Measurements from ENCODE around the gene MAP3K4. TPM values are rescaled to one million over a fixed set of nuclear protein-coding genes. Genes with fewer than 3 reads are reported as not detected.

The MAP3K4 gene
- total RNA-seq, 1 experiment from 2014 or later: 69.8 TPM

DNA sequence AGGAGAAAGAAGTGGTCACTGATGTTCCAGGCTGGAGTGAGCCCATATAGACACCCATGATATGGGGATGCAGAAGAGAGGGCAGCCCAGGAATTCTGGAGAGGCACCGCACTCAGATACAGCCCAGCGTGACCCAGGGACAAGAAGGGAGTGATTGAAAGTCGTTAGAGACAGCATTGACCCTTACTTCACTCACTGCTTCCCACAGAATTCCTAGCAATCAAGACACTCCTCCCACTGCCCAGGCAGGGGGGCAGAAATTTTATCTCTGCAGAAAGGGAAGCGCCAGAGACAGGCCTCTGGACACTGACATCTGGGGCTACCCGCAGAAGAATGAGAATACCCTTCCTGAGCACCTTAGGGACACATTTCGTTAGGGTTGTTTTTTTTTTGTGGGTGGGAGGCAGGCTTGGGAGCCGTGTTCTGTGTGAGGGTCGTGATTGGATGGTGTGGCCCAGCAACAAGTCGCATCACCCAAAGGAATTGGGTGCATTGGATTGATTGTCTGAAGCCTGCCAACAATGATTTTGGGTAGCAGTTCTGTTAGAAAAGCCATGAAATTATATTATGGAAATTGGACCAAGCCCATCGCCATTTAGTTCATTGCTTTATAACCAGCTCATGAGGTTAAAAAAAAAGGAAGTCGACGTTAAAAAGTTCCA lies 45.9 kb upstream of the MAP3K4 start (continued):
- no peak for TF ChIP-seq RELA (CRISPR knock-in tag; IDR thresholded peaks at IDR 0.05; ENCODE audit: borderline replicate concordance)
- TF ChIP-seq, protein P1, sequence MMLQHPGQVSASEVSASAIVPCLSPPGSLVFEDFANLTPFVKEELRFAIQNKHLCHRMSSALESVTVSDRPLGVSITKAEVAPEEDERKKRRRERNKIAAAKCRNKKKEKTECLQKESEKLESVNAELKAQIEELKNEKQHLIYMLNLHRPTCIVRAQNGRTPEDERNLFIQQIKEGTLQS (CRISPR knock-in tag; conservative IDR thresholded peaks at IDR 0.05): no peak

DNA sequence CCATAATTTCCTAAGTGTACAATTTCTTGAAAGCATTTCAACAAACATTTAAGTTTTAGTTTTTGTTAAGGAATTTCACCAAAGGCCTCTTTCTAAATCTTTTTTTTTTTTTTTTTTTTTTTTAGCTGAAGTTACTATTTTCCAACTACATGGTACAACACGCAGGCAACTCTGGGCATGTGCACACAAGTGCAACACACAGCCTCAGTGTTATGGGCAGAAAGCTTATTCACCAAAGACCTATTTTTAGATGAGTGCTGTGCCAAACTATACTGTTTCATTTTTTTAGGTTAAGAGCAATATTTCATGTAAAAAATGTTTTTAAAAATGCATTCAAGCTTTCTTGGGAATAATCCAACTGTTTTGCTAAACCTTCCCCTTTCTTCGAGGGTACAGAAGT lies 42.0 kb upstream of the MAP3K4 start:
- ChIA-PET CTCF (no interaction called here), POLR2A (no interaction called here)
- Mint-ChIP-seq H3K4me1 (peaks cover 8% of the 10 kb centered on the region), H3K27ac (no peak overlapping the region), H3K27me3 (ENCODE audit: low read depth) (no peaks in the 10 kb centered on the region; the same call in 1 of the 2 replicates), H3K36me3 (no peaks in the 10 kb centered on the region), H3K4me3 (no peak overlapping the region), H3K9me3 (no peaks in the 10 kb centered on the region; the same call in 1 of the 2 replicates)
- ATAC-seq (no peak), DNase-seq (ENCODE audit: low spot score) (no peak)
- TF ChIP-seq, protein P2, sequence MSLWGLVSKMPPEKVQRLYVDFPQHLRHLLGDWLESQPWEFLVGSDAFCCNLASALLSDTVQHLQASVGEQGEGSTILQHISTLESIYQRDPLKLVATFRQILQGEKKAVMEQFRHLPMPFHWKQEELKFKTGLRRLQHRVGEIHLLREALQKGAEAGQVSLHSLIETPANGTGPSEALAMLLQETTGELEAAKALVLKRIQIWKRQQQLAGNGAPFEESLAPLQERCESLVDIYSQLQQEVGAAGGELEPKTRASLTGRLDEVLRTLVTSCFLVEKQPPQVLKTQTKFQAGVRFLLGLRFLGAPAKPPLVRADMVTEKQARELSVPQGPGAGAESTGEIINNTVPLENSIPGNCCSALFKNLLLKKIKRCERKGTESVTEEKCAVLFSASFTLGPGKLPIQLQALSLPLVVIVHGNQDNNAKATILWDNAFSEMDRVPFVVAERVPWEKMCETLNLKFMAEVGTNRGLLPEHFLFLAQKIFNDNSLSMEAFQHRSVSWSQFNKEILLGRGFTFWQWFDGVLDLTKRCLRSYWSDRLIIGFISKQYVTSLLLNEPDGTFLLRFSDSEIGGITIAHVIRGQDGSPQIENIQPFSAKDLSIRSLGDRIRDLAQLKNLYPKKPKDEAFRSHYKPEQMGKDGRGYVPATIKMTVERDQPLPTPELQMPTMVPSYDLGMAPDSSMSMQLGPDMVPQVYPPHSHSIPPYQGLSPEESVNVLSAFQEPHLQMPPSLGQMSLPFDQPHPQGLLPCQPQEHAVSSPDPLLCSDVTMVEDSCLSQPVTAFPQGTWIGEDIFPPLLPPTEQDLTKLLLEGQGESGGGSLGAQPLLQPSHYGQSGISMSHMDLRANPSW (CRISPR knock-in tag; conservative IDR thresholded peaks at IDR 0.05; ENCODE audit: low read depth): no peak
- no peak for TF ChIP-seq JUN (CRISPR knock-in tag; IDR thresholded peaks at IDR 0.05)
- no peak for TF ChIP-seq SMAD3 (CRISPR knock-in tag; IDR thresholded peaks at IDR 0.05; ENCODE audit: borderline replicate concordance)
- no peak for TF ChIP-seq NFYB (CRISPR knock-in tag; conservative IDR thresholded peaks at IDR 0.05; ENCODE audit: low read depth)
- no peak for TF ChIP-seq JAZF1 (CRISPR knock-in tag; IDR thresholded peaks at IDR 0.05)
- no peak for TF ChIP-seq NR2C2 (CRISPR knock-in tag; IDR thresholded peaks at IDR 0.05)
- TF ChIP-seq PRRX2 (CRISPR knock-in tag; IDR thresholded peaks at IDR 0.05): no peak
- TF ChIP-seq ESRRA (CRISPR knock-in tag; IDR thresholded peaks at IDR 0.05; ENCODE audit: borderline replicate concordance): no peak
- no peak for TF ChIP-seq CREM (CRISPR knock-in tag; IDR thresholded peaks at IDR 0.05)
- no peak for TF ChIP-seq ZNF232 (CRISPR knock-in tag; IDR thresholded peaks at IDR 0.05)
- TF ChIP-seq ZNF423 (CRISPR knock-in tag; IDR thresholded peaks at IDR 0.05): no peak
- no peak for TF ChIP-seq ZNF138 (CRISPR knock-in tag; conservative IDR thresholded peaks at IDR 0.05)
- no peak for TF ChIP-seq ZNF121 (CRISPR knock-in tag; IDR thresholded peaks at IDR 0.05)
- TF ChIP-seq HMGA2 (CRISPR knock-in tag; IDR thresholded peaks at IDR 0.05): no peak
- TF ChIP-seq NR1H2 (CRISPR knock-in tag; IDR thresholded peaks at IDR 0.05): no peak
- TF ChIP-seq, protein P3, sequence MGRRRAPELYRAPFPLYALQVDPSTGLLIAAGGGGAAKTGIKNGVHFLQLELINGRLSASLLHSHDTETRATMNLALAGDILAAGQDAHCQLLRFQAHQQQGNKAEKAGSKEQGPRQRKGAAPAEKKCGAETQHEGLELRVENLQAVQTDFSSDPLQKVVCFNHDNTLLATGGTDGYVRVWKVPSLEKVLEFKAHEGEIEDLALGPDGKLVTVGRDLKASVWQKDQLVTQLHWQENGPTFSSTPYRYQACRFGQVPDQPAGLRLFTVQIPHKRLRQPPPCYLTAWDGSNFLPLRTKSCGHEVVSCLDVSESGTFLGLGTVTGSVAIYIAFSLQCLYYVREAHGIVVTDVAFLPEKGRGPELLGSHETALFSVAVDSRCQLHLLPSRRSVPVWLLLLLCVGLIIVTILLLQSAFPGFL (CRISPR knock-in tag; IDR thresholded peaks at IDR 0.05; ENCODE audit: borderline replicate concordance): no peak
- TF ChIP-seq ZNF396 (CRISPR knock-in tag; IDR thresholded peaks at IDR 0.05; ENCODE audit: borderline replicate concordance): no peak
- TF ChIP-seq ZNF219 (CRISPR knock-in tag; IDR thresholded peaks at IDR 0.05; ENCODE audit: borderline replicate concordance): no peak
- TF ChIP-seq TEAD4 (CRISPR knock-in tag; IDR thresholded peaks at IDR 0.05): no peak

DNA sequence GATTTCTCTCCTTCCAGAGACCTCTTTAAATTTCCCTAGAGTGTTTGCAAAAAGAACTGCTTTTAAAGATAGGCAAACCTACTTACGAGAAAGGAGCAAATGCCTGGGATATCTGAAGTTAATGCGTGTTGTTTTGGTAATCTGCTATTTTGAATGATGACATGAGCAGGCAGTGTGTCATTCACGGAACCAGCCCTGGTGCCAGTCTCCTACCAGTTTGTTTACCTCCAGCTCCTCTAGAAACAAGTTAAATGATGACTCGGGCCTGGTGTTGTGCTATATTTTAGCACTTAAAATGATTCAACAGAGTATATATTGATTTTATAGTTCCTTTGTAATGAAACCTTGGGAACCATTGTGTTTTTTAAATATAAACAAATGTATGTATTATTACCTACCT lies 41.1 kb upstream of the MAP3K4 start:
- ChIA-PET POLR2A (no interaction called here), CTCF (no interaction called here)
- H3K27ac Mint-ChIP-seq: no peak overlapping the region
- H3K36me3 Mint-ChIP-seq: no peaks in the 10 kb centered on the region
- no peaks in the 10 kb centered on the region; the same call in 1 of the 2 replicates for H3K9me3 Mint-ChIP-seq
- DNase-seq (ENCODE audit: low spot score) (no peak), ATAC-seq (no peak)
- H3K27me3 Mint-ChIP-seq (ENCODE audit: low read depth): no peaks in the 10 kb centered on the region; the same call in 1 of the 2 replicates
- H3K4me1 Mint-ChIP-seq: peaks cover 8% of the 10 kb centered on the region
- H3K4me3 Mint-ChIP-seq: no peak overlapping the region
- no peak for TF ChIP-seq TP53 (CRISPR knock-in tag; IDR thresholded peaks at IDR 0.05)
- TF ChIP-seq, protein P4, sequence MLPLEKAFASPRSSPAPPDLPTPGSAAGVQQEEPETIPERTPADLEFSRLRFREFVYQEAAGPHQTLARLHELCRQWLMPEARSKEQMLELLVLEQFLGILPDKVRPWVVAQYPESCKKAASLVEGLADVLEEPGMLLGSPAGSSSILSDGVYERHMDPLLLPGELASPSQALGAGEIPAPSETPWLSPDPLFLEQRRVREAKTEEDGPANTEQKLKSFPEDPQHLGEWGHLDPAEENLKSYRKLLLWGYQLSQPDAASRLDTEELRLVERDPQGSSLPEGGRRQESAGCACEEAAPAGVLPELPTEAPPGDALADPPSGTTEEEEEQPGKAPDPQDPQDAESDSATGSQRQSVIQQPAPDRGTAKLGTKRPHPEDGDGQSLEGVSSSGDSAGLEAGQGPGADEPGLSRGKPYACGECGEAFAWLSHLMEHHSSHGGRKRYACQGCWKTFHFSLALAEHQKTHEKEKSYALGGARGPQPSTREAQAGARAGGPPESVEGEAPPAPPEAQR (CRISPR knock-in tag; IDR thresholded peaks at IDR 0.05): no peak
- TF ChIP-seq, protein P5, sequence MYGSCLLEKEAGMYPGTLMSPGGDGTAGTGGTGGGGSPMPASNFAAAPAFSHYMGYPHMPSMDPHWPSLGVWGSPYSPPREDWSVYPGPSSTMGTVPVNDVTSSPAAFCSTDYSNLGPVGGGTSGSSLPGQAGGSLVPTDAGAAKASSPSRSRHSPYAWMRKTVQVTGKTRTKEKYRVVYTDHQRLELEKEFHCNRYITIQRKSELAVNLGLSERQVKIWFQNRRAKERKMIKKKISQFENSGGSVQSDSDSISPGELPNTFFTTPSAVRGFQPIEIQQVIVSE (CRISPR knock-in tag; IDR thresholded peaks at IDR 0.05; ENCODE audit: borderline replicate concordance): no peak
- TF ChIP-seq EMX1 (CRISPR knock-in tag; IDR thresholded peaks at IDR 0.05): no peak
- TF ChIP-seq NR2C2 (CRISPR knock-in tag; IDR thresholded peaks at IDR 0.05): no peak
- TF ChIP-seq IRF2 (CRISPR knock-in tag; IDR thresholded peaks at IDR 0.05; ENCODE audit: borderline replicate concordance, low read depth): no peak
- no peak for TF ChIP-seq TCF7 (CRISPR knock-in tag; IDR thresholded peaks at IDR 0.05; ENCODE audit: low read depth)
- TF ChIP-seq, protein P6, sequence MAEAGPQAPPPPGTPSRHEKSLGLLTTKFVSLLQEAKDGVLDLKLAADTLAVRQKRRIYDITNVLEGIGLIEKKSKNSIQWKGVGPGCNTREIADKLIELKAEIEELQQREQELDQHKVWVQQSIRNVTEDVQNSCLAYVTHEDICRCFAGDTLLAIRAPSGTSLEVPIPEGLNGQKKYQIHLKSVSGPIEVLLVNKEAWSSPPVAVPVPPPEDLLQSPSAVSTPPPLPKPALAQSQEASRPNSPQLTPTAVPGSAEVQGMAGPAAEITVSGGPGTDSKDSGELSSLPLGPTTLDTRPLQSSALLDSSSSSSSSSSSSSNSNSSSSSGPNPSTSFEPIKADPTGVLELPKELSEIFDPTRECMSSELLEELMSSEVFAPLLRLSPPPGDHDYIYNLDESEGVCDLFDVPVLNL (CRISPR knock-in tag; IDR thresholded peaks at IDR 0.05; ENCODE audit: borderline replicate concordance, low read depth): no peak
- no peak for TF ChIP-seq KAT7 (CRISPR knock-in tag; IDR thresholded peaks at IDR 0.05; ENCODE audit: borderline replicate concordance)
- TF ChIP-seq SMAD3 (CRISPR knock-in tag; IDR thresholded peaks at IDR 0.05; ENCODE audit: borderline replicate concordance): no peak

Measured in WTC11 (cell line).